B cell (primary cell): ENCODE data around the gene EML6. TPM values are rescaled to one million over a fixed set of nuclear protein-coding genes. Genes with fewer than 3 reads are reported as not detected.

Experiments
- ATAC-seq: fragments of 200-7000 bp; cut with Tn5 transposase; one replicate; pipeline ENCODE4 v1.10.0; 2021; ENCODE audit warnings: low read depth, mild to moderate bottlenecking, moderate number of reproducible peaks, moderate library complexity
- CTCF ChIA-PET: fragments of 350-600 bp; sonication (Branson Sonifier 250); formaldehyde crosslinking; loops from one replicate; lab custom pipeline; 2021; ENCODE audit warnings: antibody characterized with exemption, inconsistent platforms; lab: Charles Lee
- POLR2A ChIA-PET: fragments of 350-600 bp; sonication (Branson Sonifier 250); formaldehyde crosslinking; loops from one replicate; lab custom pipeline; 2021; ENCODE audit warnings: antibody characterized with exemption; lab: Charles Lee
- DNase-seq: peaks from one replicate; pipeline ENCODE4 v3.0.0; 2013
- H2AFZ ChIP-seq: 2 replicates; pipeline ENCODE4 v1.6.1; 2012; ENCODE audit warnings: mild to moderate bottlenecking, low read depth, low read length; ENCODE audit not compliant: insufficient read depth, poor library complexity, severe bottlenecking
- H3K27ac ChIP-seq, 2 donors: 1 replicate in 1 of 2; 2 replicates in 1 of 2; pipeline ENCODE4 v1.5.1; 2012 to 2013; ENCODE audit warnings: low read length in 2 of 2, mild to moderate bottlenecking in 2 of 2, moderate library complexity in 1 of 2
- H3K27me3 ChIP-seq, 4 experiments: fragments of 200-600 bp in 1 of 4; sonication (generic) in 1 of 4; replicated peaks in 1 of 4; 1 replicate in 2 of 4; 2 replicates in 2 of 4; pipeline versions ENCODE4 v1.6.1 to v1.7.0; 2013 to 2016; ENCODE audit warnings: low read length in 3 of 4, mild to moderate bottlenecking in 2 of 4, mixed read lengths in 1 of 4, moderate library complexity in 1 of 4; ENCODE audit not compliant: insufficient read depth in 4 of 4, control insufficient read depth in 3 of 4; ENCODE audit errors: control extremely low read depth in 1 of 4
- H3K36me3 ChIP-seq, 2 experiments: replicated peaks in 1 of 2; 1 replicate in 1 of 2; 2 replicates in 1 of 2; pipeline versions ENCODE4 v1.6.1 to v1.7.1; 2013; ENCODE audit warnings: low read length in 1 of 2; ENCODE audit not compliant: insufficient read depth in 2 of 2, control insufficient read depth in 1 of 2; ENCODE audit errors: control extremely low read depth in 1 of 2, extremely low read depth in 1 of 2
- H3K4me1 ChIP-seq, 2 donors: fragments of 200-600 bp in 1 of 2; sonication (generic) in 1 of 2; 1 replicate in 1 of 2; 2 replicates in 1 of 2; pipeline versions ENCODE4 v1.5.1 to v1.6.1; 2013 to 2017; ENCODE audit warnings: low read length in 2 of 2; ENCODE audit not compliant: control insufficient read depth in 2 of 2, insufficient read depth in 2 of 2
- H3K4me2 ChIP-seq: replicated peaks from 2 replicates; pipeline ENCODE3; 2012; ENCODE audit warnings: mild to moderate bottlenecking, low read depth, low read length; ENCODE audit not compliant: poor library complexity, severe bottlenecking
- H3K4me3 ChIP-seq, 5 experiments: fragments of 200-600 bp in 1 of 5; sonication (generic) in 1 of 5; 1 replicate in 3 of 5; 2 replicates in 2 of 5; pipeline versions ENCODE4 v1.5.1 to v1.7.0; 2011 to 2016; ENCODE audit warnings: low read length in 4 of 5, mild to moderate bottlenecking in 4 of 5, low read depth in 2 of 5, control low read depth in 1 of 5, moderate library complexity in 1 of 5; ENCODE audit not compliant: insufficient read depth in 1 of 5; ENCODE audit errors: control extremely low read depth in 1 of 5, extremely low read depth in 1 of 5
- H3K79me2 ChIP-seq: fragments of 200-600 bp; sonication (generic); one replicate; pipeline ENCODE4 v1.6.0; 2016; ENCODE audit warnings: low read length; ENCODE audit not compliant: control insufficient read depth, insufficient read depth
- H3K9ac ChIP-seq: fragments of 200-600 bp; sonication (generic); 2 replicates; pipeline ENCODE4 v1.6.1; 2017; ENCODE audit warnings: mild to moderate bottlenecking, low read length, moderate library complexity
- H3K9me3 ChIP-seq, 3 donors: one replicate each; pipeline versions ENCODE4 v1.6.1 to v1.7.1; 2013; ENCODE audit warnings: low read length in 2 of 3; ENCODE audit not compliant: control insufficient read depth in 2 of 3, insufficient read depth in 1 of 3; ENCODE audit errors: control extremely low read depth in 1 of 3
- H4K20me1 ChIP-seq: 2 replicates; pipeline ENCODE4 v1.6.0; 2012; ENCODE audit warnings: mild to moderate bottlenecking, low read length; ENCODE audit not compliant: insufficient read depth, control insufficient read depth, poor library complexity, severe bottlenecking
- H3K27ac Mint-ChIP-seq: one replicate; pipeline ENCODE4 v1.8.0; 2021; ENCODE audit warnings: mixed read lengths
- H3K27me3 Mint-ChIP-seq: one replicate; pipeline ENCODE4 v1.8.0; 2021; ENCODE audit warnings: mixed read lengths
- H3K4me1 Mint-ChIP-seq: one replicate; pipeline ENCODE4 v1.8.0; 2021; ENCODE audit warnings: mixed read lengths
- H3K4me3 Mint-ChIP-seq: one replicate; pipeline ENCODE4 v1.8.0; 2021; ENCODE audit warnings: mixed read lengths
- H3K9me3 Mint-ChIP-seq: one replicate; pipeline ENCODE4 v1.8.0; 2022; ENCODE audit warnings: mixed read lengths; ENCODE audit not compliant: insufficient read depth
- EZH2 ChIP-seq: IDR thresholded peaks from 2 replicates; pipeline ENCODE4 v1.6.1; 2012; ENCODE audit warnings: borderline replicate concordance, low read depth, mild to moderate bottlenecking, moderate library complexity, low read length; ENCODE audit not compliant: insufficient read depth, poor library complexity, severe bottlenecking
- whole genome bisulfite sequencing: methylation state at CpG from one replicate; pipeline ENCODE4 v1.1.5; 2013; ENCODE audit warnings: missing lambda C conversion rate; ENCODE audit not compliant: insufficient coverage; 5-methylcytosine and 5-hydroxymethylcytosine counted together
- intact Hi-C: fragments of 100-400 bp; cut with micrococcal nuclease; formaldehyde crosslinking; loops from one replicate; pipeline ENCODE4 v1.10.0; 2022
- polyA plus RNA-seq: library from polyadenylated mRNA; depleted of rRNA; stranded (reverse); fragments of >200 nt; gene quantifications from 2 replicates; pipeline ENCODE4 v1.2.3, GENCODE V29; 2012
- total RNA-seq, 2 donors: library from RNA; stranded (reverse); fragments of 120-200 nt in 1 of 2; gene quantifications; 1 replicate in 1 of 2; 2 replicates in 1 of 2; pipeline versions ENCODE4 v1.2.3 to v1.2.4, GENCODE V29; 2013 to 2022
- TF ChIP-seq, protein P1 (sequence below): fragments of 200-600 bp; IDR thresholded peaks from one replicate; pipeline ENCODE4 v1.8.0; 2022; ENCODE audit warnings: antibody characterized with exemption, mild to moderate bottlenecking

Gene EML6
- total and polyA plus RNA-seq, 2 donors (not counting 1 experiment from before 2014, with no cell fraction given) = 42.5 to 53.7 TPM

DNA sequence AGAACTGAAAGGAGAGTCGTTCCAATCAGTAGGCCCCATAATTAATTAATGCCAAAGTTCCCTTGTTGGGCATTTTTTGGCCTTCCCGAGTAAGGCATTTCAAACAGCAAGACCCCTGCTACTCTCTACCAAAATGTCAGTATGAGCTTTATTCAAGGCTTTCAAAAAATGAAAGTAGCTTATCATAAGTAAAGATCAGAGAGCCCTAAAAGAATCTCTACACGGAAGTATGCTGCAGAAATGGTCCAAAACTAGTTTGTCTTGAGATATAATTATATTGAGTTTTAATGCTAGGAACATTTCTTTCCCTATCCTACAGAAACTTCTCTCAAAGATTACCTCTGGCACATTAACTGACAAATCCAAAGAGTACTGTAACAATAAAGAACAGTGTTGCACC, 282.8 kb downstream of the EML6 start:
- Histone ChIP-seq H3K4me1 (peaks cover 18 to 34% of the 10 kb centered on the region in 2 donors), H2AFZ (no peak overlapping the region)
- intact Hi-C loops = no loop called here

More for the DNA sequence above, 282.8 kb downstream of the EML6 start:
- no peak overlapping the region for H3K4me3 ChIP-seq
- H3K4me3 Mint-ChIP-seq = no peak overlapping the region
- ChIA-PET POLR2A (no interaction called here), CTCF (interaction anchor here (0.7 to 14.5 kb wide), 2 partner anchors 42 to 161 kb away, joined by 3 to 190 read pairs; no protein-coding TSS in a partner anchor)
- DNase-seq (no peak), ATAC-seq (no peak)
- 100% methylated on average over 1 of the region's 3 CpGs for WGBS
- H3K9me3 Mint-ChIP-seq = no peaks in the 10 kb centered on the region
- no peak overlapping the region for H3K9ac ChIP-seq
- H3K27me3 Mint-ChIP-seq = no peaks in the 10 kb centered on the region
- H3K27me3 ChIP-seq = no peaks in the 10 kb centered on the region
- no peak overlapping the region for H3K4me2 ChIP-seq
- no peak overlapping the region for H3K27ac Mint-ChIP-seq
- no peaks in the 10 kb centered on the region for H3K9me3 ChIP-seq
- TF ChIP-seq EZH2 = no peak
- TF ChIP-seq, protein P1, sequence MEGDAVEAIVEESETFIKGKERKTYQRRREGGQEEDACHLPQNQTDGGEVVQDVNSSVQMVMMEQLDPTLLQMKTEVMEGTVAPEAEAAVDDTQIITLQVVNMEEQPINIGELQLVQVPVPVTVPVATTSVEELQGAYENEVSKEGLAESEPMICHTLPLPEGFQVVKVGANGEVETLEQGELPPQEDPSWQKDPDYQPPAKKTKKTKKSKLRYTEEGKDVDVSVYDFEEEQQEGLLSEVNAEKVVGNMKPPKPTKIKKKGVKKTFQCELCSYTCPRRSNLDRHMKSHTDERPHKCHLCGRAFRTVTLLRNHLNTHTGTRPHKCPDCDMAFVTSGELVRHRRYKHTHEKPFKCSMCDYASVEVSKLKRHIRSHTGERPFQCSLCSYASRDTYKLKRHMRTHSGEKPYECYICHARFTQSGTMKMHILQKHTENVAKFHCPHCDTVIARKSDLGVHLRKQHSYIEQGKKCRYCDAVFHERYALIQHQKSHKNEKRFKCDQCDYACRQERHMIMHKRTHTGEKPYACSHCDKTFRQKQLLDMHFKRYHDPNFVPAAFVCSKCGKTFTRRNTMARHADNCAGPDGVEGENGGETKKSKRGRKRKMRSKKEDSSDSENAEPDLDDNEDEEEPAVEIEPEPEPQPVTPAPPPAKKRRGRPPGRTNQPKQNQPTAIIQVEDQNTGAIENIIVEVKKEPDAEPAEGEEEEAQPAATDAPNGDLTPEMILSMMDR = no peak
- peaks cover 98% of the 10 kb centered on the region for H3K79me2 ChIP-seq
- peaks cover 64% of the 10 kb centered on the region for H3K4me1 Mint-ChIP-seq
- H4K20me1 ChIP-seq = peaks cover 32% of the 10 kb centered on the region
- H3K27ac ChIP-seq = no peak overlapping the region
- peaks cover 0 to 2% of the 10 kb centered on the region in 2 experiments for H3K36me3 ChIP-seq
